GM12874 (cell line): ENCODE results near the gene ZDHHC18.

Experiments used
- TF ChIP-seq, protein P1 (sequence below): IDR thresholded peaks from 2 replicates; pipeline ENCODE4 v1.5.1; 2011; ENCODE audit warnings: low read depth, mild to moderate bottlenecking, control low read depth, low read length, moderate library complexity; ENCODE audit not compliant: insufficient read depth

Gene ZDHHC18

GRCh38 chr1:26820784-26821269 is 5.7 kb upstream of the ZDHHC18 start:
- TF ChIP-seq, protein P1, sequence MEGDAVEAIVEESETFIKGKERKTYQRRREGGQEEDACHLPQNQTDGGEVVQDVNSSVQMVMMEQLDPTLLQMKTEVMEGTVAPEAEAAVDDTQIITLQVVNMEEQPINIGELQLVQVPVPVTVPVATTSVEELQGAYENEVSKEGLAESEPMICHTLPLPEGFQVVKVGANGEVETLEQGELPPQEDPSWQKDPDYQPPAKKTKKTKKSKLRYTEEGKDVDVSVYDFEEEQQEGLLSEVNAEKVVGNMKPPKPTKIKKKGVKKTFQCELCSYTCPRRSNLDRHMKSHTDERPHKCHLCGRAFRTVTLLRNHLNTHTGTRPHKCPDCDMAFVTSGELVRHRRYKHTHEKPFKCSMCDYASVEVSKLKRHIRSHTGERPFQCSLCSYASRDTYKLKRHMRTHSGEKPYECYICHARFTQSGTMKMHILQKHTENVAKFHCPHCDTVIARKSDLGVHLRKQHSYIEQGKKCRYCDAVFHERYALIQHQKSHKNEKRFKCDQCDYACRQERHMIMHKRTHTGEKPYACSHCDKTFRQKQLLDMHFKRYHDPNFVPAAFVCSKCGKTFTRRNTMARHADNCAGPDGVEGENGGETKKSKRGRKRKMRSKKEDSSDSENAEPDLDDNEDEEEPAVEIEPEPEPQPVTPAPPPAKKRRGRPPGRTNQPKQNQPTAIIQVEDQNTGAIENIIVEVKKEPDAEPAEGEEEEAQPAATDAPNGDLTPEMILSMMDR, result peak; percentile 49

DNA sequence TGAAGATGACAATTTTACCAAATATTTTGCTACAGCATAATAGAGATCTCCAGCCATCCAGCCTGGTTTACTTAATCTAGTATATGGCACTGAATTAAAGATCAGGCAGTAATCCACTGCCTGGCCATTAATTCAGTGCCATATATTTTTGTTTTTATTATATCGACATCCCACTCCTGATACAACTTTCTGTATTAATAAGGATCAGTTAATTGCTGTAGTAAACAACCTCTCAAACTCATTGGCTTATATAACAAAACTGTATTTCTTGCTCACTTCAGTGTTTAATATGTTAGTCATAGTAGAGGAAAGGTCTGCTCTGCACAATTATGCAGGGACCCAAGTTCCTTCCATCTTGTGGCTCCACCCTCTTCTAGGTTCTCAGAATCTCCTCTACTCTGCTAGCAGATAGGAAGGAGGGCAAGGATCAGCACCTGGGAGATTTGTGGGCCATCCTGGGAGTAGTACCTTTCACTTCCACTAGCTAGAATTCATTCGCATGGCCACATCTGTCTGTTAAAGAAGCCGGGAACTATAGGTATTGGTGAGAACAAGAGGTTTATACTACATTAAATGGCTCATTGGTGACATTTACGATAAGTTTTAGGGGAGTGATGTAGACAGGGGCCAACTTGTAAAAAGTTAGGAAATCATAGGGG is 3.6 kb upstream of the ZDHHC18 start:
- TF ChIP-seq, protein P1, result no peak

DNA sequence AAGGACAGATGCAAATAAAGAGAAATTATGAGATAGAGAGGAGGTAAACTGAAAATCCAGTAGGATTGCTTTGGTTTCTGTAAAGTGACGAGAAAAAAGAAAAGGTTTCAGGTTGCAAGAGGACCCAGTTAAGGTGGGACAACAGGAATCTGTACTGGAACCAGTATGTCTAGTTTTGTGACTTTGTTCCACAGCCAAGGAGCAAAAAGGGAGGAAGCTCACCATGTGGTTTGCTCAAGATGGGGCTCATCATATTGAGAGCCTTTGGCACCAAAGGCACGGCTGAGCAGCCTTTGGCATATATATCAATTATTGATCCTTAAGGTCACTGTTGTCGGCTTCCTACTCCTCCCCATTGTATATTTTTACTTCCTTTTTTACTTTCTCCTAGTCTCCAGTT is 1.8 kb upstream of the ZDHHC18 start:
- TF ChIP-seq, protein P1, result no peak

- TF ChIP-seq, protein P1, result no peak
Measured at GRCh38 chr1:26827106-26827604, 667 bp downstream of the ZDHHC18 start.

GRCh38 chr1:26827663-26828062 is 1.2 kb downstream of the ZDHHC18 start:
- TF ChIP-seq, protein P1, result no peak

- TF ChIP-seq, protein P1, result no peak
Measured at GRCh38 chr1:26828411-26828991, 2.0 kb downstream of the ZDHHC18 start.

DNA sequence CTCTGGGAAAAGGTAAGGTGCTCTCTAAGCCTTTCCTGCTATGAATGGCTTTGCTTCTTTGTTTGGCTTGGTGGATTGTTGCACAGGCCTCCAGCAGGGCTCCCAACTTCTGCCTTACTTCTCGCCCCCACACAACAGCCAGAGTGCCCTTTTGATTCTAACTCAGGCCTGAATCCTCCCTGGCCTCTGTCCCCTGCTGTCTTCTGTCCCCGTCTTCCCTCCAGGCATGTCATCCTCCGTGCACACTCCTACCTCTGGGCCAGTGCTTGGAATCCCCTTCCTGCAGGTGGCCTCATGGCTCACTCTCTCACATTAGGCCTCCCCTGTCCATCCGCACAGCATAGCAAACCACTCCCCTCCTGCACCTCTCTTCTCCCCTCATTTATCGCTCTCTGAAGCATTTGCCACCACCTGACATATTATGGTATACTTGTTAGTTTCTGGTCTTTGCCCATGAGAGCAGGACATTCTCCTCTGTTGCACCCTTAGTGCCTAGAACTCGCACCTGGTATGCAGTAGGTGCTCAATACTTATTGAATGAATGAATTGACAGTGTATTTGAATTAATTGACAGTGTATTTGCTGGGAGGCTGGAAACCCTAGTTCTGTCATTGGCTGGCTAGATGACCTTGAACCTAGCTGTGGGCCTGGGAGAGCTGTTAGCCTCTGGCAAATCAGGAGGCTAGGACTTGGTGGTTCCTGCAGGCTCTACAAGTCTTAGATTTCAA is 2.9 kb downstream of the ZDHHC18 start:
- TF ChIP-seq, protein P1, result no peak
